A673 (cell line): ENCODE results near the gene MSL1. TPM values are rescaled to one million over a fixed set of nuclear protein-coding genes. Genes with fewer than 3 reads are reported as not detected.

Source experiments
- BruUV-seq: library from RNA; stranded (reverse); fragments of 400-500 nt; replicated peaks from 2 replicates; lab custom pipeline; 2021; lab: Mats Ljungman, UMichigan
- CTCF ChIA-PET: fragments of 300-600 bp; sonication (Branson Sonifier 250); formaldehyde crosslinking; loops from one replicate; lab custom pipeline; 2022; ENCODE audit warnings: antibody characterized with exemption; lab: Charles Lee
- POLR2A ChIA-PET: fragments of 300-600 bp; sonication (Branson Sonifier 250); formaldehyde crosslinking; loops from one replicate; lab custom pipeline; 2022; ENCODE audit warnings: antibody characterized with exemption; ENCODE audit not compliant: low non-redundant PET; lab: Charles Lee
- DNase-seq: peaks from one replicate; pipeline ENCODE4 v3.0.0-alpha.2; 2015; ENCODE audit warnings: low spot score
- H3K27ac ChIP-seq: fragments of 200-600 bp; sonication (generic); 2 replicates; pipeline ENCODE4 v1.5.1; 2016; ENCODE audit warnings: mixed run types, low read depth, mild to moderate bottlenecking, mixed read lengths, antibody characterized with exemption, low read length; ENCODE audit not compliant: poor library complexity, severe bottlenecking
- H3K27me3 ChIP-seq: fragments of 200-600 bp; sonication (generic); replicated peaks from 2 replicates; pipeline ENCODE4 v1.6.1; 2017; ENCODE audit warnings: mixed run types, low read depth, mild to moderate bottlenecking, mixed read lengths, antibody characterized with exemption, low read length; ENCODE audit not compliant: insufficient read depth, poor library complexity
- H3K36me3 ChIP-seq: fragments of 200-600 bp; sonication (generic); 2 replicates; pipeline ENCODE4 v1.6.1; 2016; ENCODE audit warnings: mixed run types, mild to moderate bottlenecking, mixed read lengths, antibody characterized with exemption, low read length; ENCODE audit not compliant: insufficient read depth, poor library complexity, severe bottlenecking
- H3K4me1 ChIP-seq: fragments of 200-600 bp; sonication (generic); 2 replicates; pipeline ENCODE4 v1.6.1; 2017; ENCODE audit warnings: mixed run types, mild to moderate bottlenecking, mixed read lengths, antibody characterized with exemption, low read length; ENCODE audit not compliant: insufficient read depth, poor library complexity, severe bottlenecking
- H3K4me3 ChIP-seq: fragments of 200-600 bp; sonication (generic); 2 replicates; pipeline ENCODE4 v1.5.1; 2016; ENCODE audit warnings: low read depth, mixed run types, mild to moderate bottlenecking, mixed read lengths, low read length; ENCODE audit not compliant: poor library complexity, severe bottlenecking
- H3K9me3 ChIP-seq: fragments of 200-600 bp; sonication (generic); 2 replicates; pipeline ENCODE4 v1.6.1; 2016; ENCODE audit warnings: mixed run types, low read depth, mild to moderate bottlenecking, mixed read lengths, antibody characterized with exemption, low read length; ENCODE audit not compliant: poor library complexity, severe bottlenecking
- CTCF ChIP-seq: fragments of 300-800, 200-600 bp; sonication (generic); conservative IDR thresholded peaks from 2 replicates; pipeline ENCODE4 v1.5.1; 2017; ENCODE audit warnings: low read depth, mild to moderate bottlenecking, antibody characterized with exemption, low read length, moderate library complexity, mixed read lengths
- EZH2 ChIP-seq: fragments of 200-600 bp; sonication (generic); IDR thresholded peaks from 2 replicates; pipeline ENCODE4 v1.6.1; 2017; ENCODE audit warnings: borderline replicate concordance, low read depth, mild to moderate bottlenecking, mixed read lengths, antibody characterized with exemption, low read length; ENCODE audit not compliant: poor library complexity, severe bottlenecking
- intact Hi-C: fragments of 100-400 bp; cut with micrococcal nuclease; formaldehyde crosslinking; loops from one replicate; pipeline ENCODE4 v1.10.0; 2022; ENCODE audit not compliant: unreplicated experiment
- total RNA-seq: library from RNA; stranded (reverse); gene quantifications from 2 replicates; pipeline ENCODE4 v1.2.3, GENCODE V29; 2021

The MSL1 gene
- total RNA-seq, 1 experiment from 2014 or later: 59.9 TPM

DNA sequence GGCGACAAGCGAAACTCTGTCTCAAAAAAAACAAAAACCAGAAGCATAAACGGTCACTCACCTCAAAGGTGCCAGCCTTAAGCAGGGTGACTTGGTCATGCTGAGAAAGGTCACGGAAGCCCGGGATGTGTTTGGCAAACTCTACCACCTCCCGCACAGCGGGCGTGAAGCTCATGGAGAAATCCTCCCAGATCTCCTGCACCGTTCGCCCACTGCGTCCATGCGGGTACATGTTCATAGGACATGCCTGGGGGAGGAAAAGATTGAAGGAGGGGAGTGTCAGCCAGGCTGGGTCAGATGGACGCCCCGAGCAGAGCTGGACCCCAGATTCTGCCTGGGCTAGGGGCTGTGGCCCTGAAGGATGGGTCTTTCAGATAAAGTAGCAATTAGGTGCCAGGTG lies 26.9 kb upstream of the MSL1 start:
- no peak for DNase-seq
- Histone ChIP-seq H3K36me3 (no peaks in the 10 kb centered on the region), H3K4me1 (peaks cover 13% of the 10 kb centered on the region), H3K27me3 (no peaks in the 10 kb centered on the region), H3K27ac (no peak overlapping the region), H3K4me3 (no peak overlapping the region), H3K9me3 (no peaks in the 10 kb centered on the region)
- intact Hi-C loops: no loop called here
- BruUV-seq: no TSS peak
- POLR2A ChIA-PET: no interaction called here
- CTCF ChIA-PET: no interaction called here
- TF ChIP-seq EZH2 (no peak), CTCF (no peak)

- Histone ChIP-seq H3K9me3 (no peaks in the 10 kb centered on the region), H3K4me3 (no peak overlapping the region), H3K4me1 (peaks cover 17% of the 10 kb centered on the region), H3K27ac (no peak overlapping the region), H3K27me3 (no peaks in the 10 kb centered on the region), H3K36me3 (no peaks in the 10 kb centered on the region)
- TF ChIP-seq EZH2: no peak
- TF ChIP-seq CTCF: no peak
- intact Hi-C loops: no loop called here
- BruUV-seq: no TSS peak
- ChIA-PET POLR2A (no interaction called here), CTCF (no interaction called here)
- DNase-seq: no peak
These were observed 26.3 kb upstream of the MSL1 start for GRCh38 chr17:40095351-40095943.

GRCh38 chr17:40095944-40096791 lies 25.6 kb upstream of the MSL1 start:
- BruUV-seq: no TSS peak
- intact Hi-C loops: no loop called here
- ChIA-PET POLR2A (no interaction called here), CTCF (no interaction called here)
- Histone ChIP-seq H3K9me3 (no peaks in the 10 kb centered on the region), H3K27ac (no peak overlapping the region), H3K4me3 (no peak overlapping the region), H3K4me1 (peaks cover 22% of the 10 kb centered on the region), H3K27me3 (no peaks in the 10 kb centered on the region), H3K36me3 (no peaks in the 10 kb centered on the region)
- TF ChIP-seq CTCF: no peak
- TF ChIP-seq EZH2: no peak
- no peak for DNase-seq
